Activated gamma-delta T cell treated with Interleukin-2 at 50 U/mL for 16 hours (primary cell): Measurements from ENCODE around the gene MIS18BP1.
"Not testable (repeated sequence)": the region's sequence is repeated elsewhere in the genome, so short reads cannot be mapped to it uniquely, and the experiment has no call there.

Experiments
- DNase-seq: peaks from one replicate; pipeline ENCODE4 v3.0.0-alpha.2; 2020

Gene MIS18BP1

GRCh38 chr14:45253070-45253753 is at the start of gene MIS18BP1:
Gene MIS18BP1, minus strand, starts transcription at chr14:45253202. Its CDS starts 5,916 bp downstream, at chr14:45247286.
- DNase-seq = peak; percentile 92

- no peak for DNase-seq
Observed at GRCh38 chr14:45298423-45299117, 45.6 kb upstream of the MIS18BP1 start.

GRCh38 chr14:45294796-45295195 is 41.8 kb upstream of the MIS18BP1 start:
- DNase-seq = not testable (repeated sequence)

- no peak for DNase-seq
Observed at GRCh38 chr14:45290547-45290946, 37.5 kb upstream of the MIS18BP1 start.

GRCh38 chr14:45287610-45288009 is 34.6 kb upstream of the MIS18BP1 start:
- DNase-seq = no peak

GRCh38 chr14:45284802-45285201 is 31.8 kb upstream of the MIS18BP1 start:
- DNase-seq = no peak

GRCh38 chr14:45281731-45282400 is 28.9 kb upstream of the MIS18BP1 start:
- DNase-seq = not testable (repeated sequence)

- no peak for DNase-seq
Observed at GRCh38 chr14:45271858-45272537, 19.0 kb upstream of the MIS18BP1 start.

GRCh38 chr14:45270031-45270430 is 17.0 kb upstream of the MIS18BP1 start:
- DNase-seq = no peak

GRCh38 chr14:45267071-45267470 is 14.1 kb upstream of the MIS18BP1 start:
- no peak for DNase-seq

- DNase-seq = no peak
Observed at GRCh38 chr14:45262637-45263036, 9.6 kb upstream of the MIS18BP1 start.

- DNase-seq = no peak
Observed at GRCh38 chr14:45261209-45261608, 8.2 kb upstream of the MIS18BP1 start.

GRCh38 chr14:45258805-45259204 is 5.8 kb upstream of the MIS18BP1 start:
- no peak for DNase-seq

GRCh38 chr14:45258073-45258472 is 5.1 kb upstream of the MIS18BP1 start:
- DNase-seq = no peak

- DNase-seq = no peak
Observed at GRCh38 chr14:45254771-45255170, 1.8 kb upstream of the MIS18BP1 start.

- DNase-seq = no peak
Observed at GRCh38 chr14:45253754-45254310, 830 bp upstream of the MIS18BP1 start.

- DNase-seq = no peak
Observed at GRCh38 chr14:45252366-45253069, 484 bp downstream of the MIS18BP1 start.

GRCh38 chr14:45251912-45252311 is 1.1 kb downstream of the MIS18BP1 start:
- no peak for DNase-seq

- DNase-seq = no peak
Observed at GRCh38 chr14:45249856-45250575, 3.0 kb downstream of the MIS18BP1 start.

- DNase-seq = no peak
Observed at GRCh38 chr14:45247427-45247826, 5.6 kb downstream of the MIS18BP1 start.

GRCh38 chr14:45246691-45247090 is 6.3 kb downstream of the MIS18BP1 start:
- DNase-seq = no peak

GRCh38 chr14:45246151-45246550 is 6.9 kb downstream of the MIS18BP1 start:
- DNase-seq = no peak
